H1 (cell line): ENCODE measurements around the gene PBX3. TPM values are rescaled to one million over a fixed set of nuclear protein-coding genes. Genes with fewer than 3 reads are reported as not detected.

ENCODE experiments used
- CTCF ChIA-PET: fragments of 300-600 bp; sonication (Branson Sonifier 250); formaldehyde crosslinking; loops from one replicate; lab custom pipeline; 2021; ENCODE audit not compliant: partially characterized antibody; lab: Charles Lee
- POLR2A ChIA-PET: fragments of 300-600 bp; sonication (Branson Sonifier 250); formaldehyde crosslinking; loops from one replicate; lab custom pipeline; 2021; ENCODE audit warnings: inconsistent platforms; ENCODE audit not compliant: partially characterized antibody; lab: Charles Lee
- DNase-seq, 2 experiments: peaks; one replicate each; pipeline versions ENCODE4 v3.0.0 to v3.0.0-alpha.2; 2010 to 2022; ENCODE audit warnings: low spot score in 2 of 2, low read depth in 1 of 2, mixed read lengths in 1 of 2
- FAIRE-seq: peaks from 2 replicates; lab custom pipeline; 2011; peaks lifted over from hg19 to GRCh38; lab: Jason Lieb, UNC
- H2AFZ ChIP-seq: 2 replicates; pipeline ENCODE4 v1.8.1; 2012; ENCODE audit warnings: low read length, inconsistent platforms
- H2AK5ac ChIP-seq: 2 replicates; pipeline ENCODE4 v1.6.1; 2013; ENCODE audit warnings: low read depth, low read length
- H2BK120ac ChIP-seq: replicated peaks from 2 replicates; pipeline ENCODE3; 2013; ENCODE audit warnings: low read depth, low read length, inconsistent platforms
- H2BK12ac ChIP-seq: 2 replicates; pipeline ENCODE4 v1.6.1; 2013; ENCODE audit warnings: low read depth, low read length
- H2BK15ac ChIP-seq: 2 replicates; pipeline ENCODE4 v1.6.1; 2013; ENCODE audit warnings: low read length
- H2BK20ac ChIP-seq: 2 replicates; pipeline ENCODE4 v1.6.1; 2013; ENCODE audit warnings: low read length
- H2BK5ac ChIP-seq: 2 replicates; pipeline ENCODE4 v1.6.1; 2013; ENCODE audit warnings: low read depth, low read length
- H3K14ac ChIP-seq: 2 replicates; pipeline ENCODE4 v1.6.1; 2013; ENCODE audit warnings: inconsistent platforms; ENCODE audit not compliant: insufficient read length
- H3K18ac ChIP-seq: 2 replicates; pipeline ENCODE4 v1.6.1; 2013; ENCODE audit warnings: low read length; ENCODE audit errors: extremely low read depth
- H3K23ac ChIP-seq: 2 replicates; pipeline ENCODE4 v1.6.1; 2013; ENCODE audit warnings: inconsistent platforms; ENCODE audit not compliant: insufficient read length
- H3K23me2 ChIP-seq: 2 replicates; pipeline ENCODE4 v1.6.1; 2013; ENCODE audit warnings: low read depth, low read length
- H3K27ac ChIP-seq: 2 replicates; pipeline ENCODE4 v1.6.1; 2011; ENCODE audit warnings: low read depth, low read length, inconsistent platforms
- H3K27me3 ChIP-seq, 4 experiments: replicated peaks in 1 of 4; 1 replicate in 1 of 4; 2 replicates in 3 of 4; pipeline versions ENCODE4 v1.6.1 to v1.8.1; 2011 to 2013; ENCODE audit warnings: low read length in 3 of 4, mild to moderate bottlenecking in 3 of 4, inconsistent platforms in 2 of 4, mixed read lengths in 2 of 4, moderate library complexity in 1 of 4; ENCODE audit not compliant: control insufficient read depth in 3 of 4, insufficient read depth in 3 of 4; ENCODE audit errors: extremely low read depth in 1 of 4
- H3K36me3 ChIP-seq, 4 experiments: 2 replicates each; pipeline versions ENCODE4 v1.6.1 to v1.8.1; 2011 to 2013; ENCODE audit warnings: mild to moderate bottlenecking in 4 of 4, low read length in 3 of 4, moderate library complexity in 2 of 4, control low read depth in 1 of 4, inconsistent platforms in 1 of 4; ENCODE audit not compliant: insufficient read depth in 4 of 4, control insufficient read depth in 2 of 4
- H3K4ac ChIP-seq: replicated peaks from 2 replicates; pipeline ENCODE3; 2013; ENCODE audit warnings: low read length, low read depth, mixed read lengths, inconsistent platforms; ENCODE audit not compliant: insufficient read length
- H3K4me1 ChIP-seq, 4 experiments: replicated peaks in 1 of 4; 1 replicate in 1 of 4; 2 replicates in 3 of 4; pipeline versions ENCODE4 v1.6.1 to v1.8.1; 2011 to 2013; ENCODE audit warnings: low read length in 3 of 4, inconsistent platforms in 2 of 4, mixed read lengths in 1 of 4; ENCODE audit not compliant: insufficient read depth in 4 of 4, control insufficient read depth in 3 of 4
- H3K4me2 ChIP-seq, 2 experiments: 2 replicates each; pipeline versions ENCODE4 v1.6.1 to v1.8.1; 2011 to 2013; ENCODE audit warnings: low read depth in 2 of 2, low read length in 2 of 2, control low read depth in 1 of 2, inconsistent platforms in 1 of 2, mild to moderate bottlenecking in 1 of 2; ENCODE audit not compliant: insufficient read depth in 1 of 2
- H3K4me3 ChIP-seq, 4 experiments: fragments of 200-600, 300-600 bp in 1 of 4; sonication (generic), shearing (Covaris generic), sonication (Bioruptor Twin) in 1 of 4; 2 replicates each; pipeline versions ENCODE4 v1.5.1 to v1.8.1; 2011 to 2016; ENCODE audit warnings: low read length in 4 of 4, low read depth in 3 of 4, control low read depth in 2 of 4, inconsistent platforms in 2 of 4, mild to moderate bottlenecking in 2 of 4, mixed read lengths in 1 of 4, moderate library complexity in 1 of 4; ENCODE audit not compliant: insufficient read depth in 2 of 4; ENCODE audit errors: extremely low read depth in 1 of 4
- H3K56ac ChIP-seq: replicated peaks from 2 replicates; pipeline ENCODE3; 2013; ENCODE audit warnings: low read depth, mild to moderate bottlenecking, mixed read lengths, low read length, inconsistent platforms; ENCODE audit not compliant: insufficient read length
- H3K79me1 ChIP-seq: 2 replicates; pipeline ENCODE4 v1.6.1; 2013; ENCODE audit warnings: low read depth, low read length, control low read depth
- H3K79me2 ChIP-seq, 2 experiments: 2 replicates each; pipeline versions ENCODE4 v1.6.1 to v1.8.1; 2012 to 2013; ENCODE audit warnings: low read length in 2 of 2, mild to moderate bottlenecking in 2 of 2, inconsistent platforms in 1 of 2; ENCODE audit not compliant: insufficient read depth in 2 of 2, control insufficient read depth in 1 of 2
- H3K9ac ChIP-seq, 4 experiments: replicated peaks in 1 of 4; 1 replicate in 1 of 4; 2 replicates in 3 of 4; pipeline versions ENCODE4 v1.6.1 to v1.8.1; 2011 to 2013; ENCODE audit warnings: low read depth in 3 of 4, low read length in 3 of 4, control low read depth in 2 of 4, mild to moderate bottlenecking in 2 of 4, moderate library complexity in 2 of 4, inconsistent platforms in 1 of 4; ENCODE audit errors: extremely low read depth in 1 of 4
- H3K9me3 ChIP-seq, 2 experiments: 2 replicates each; pipeline versions ENCODE4 v1.6.1 to v1.8.1; 2012 to 2013; ENCODE audit warnings: mild to moderate bottlenecking in 2 of 2, moderate library complexity in 2 of 2, control low read depth in 1 of 2, inconsistent platforms in 1 of 2, low read depth in 1 of 2, low read length in 1 of 2, mixed read lengths in 1 of 2; ENCODE audit not compliant: insufficient read depth in 2 of 2
- H4K20me1 ChIP-seq, 2 experiments: replicated peaks in 1 of 2; 2 replicates each; pipeline versions ENCODE3 to v1.8.1; 2011 to 2013; ENCODE audit warnings: inconsistent platforms in 2 of 2, low read length in 2 of 2, mild to moderate bottlenecking in 1 of 2; ENCODE audit not compliant: insufficient read depth in 2 of 2, control insufficient read depth in 1 of 2
- H4K5ac ChIP-seq: 2 replicates; pipeline ENCODE4 v1.6.1; 2013; ENCODE audit warnings: low read length, low read depth, mixed read lengths, inconsistent platforms; ENCODE audit not compliant: insufficient read length
- H4K8ac ChIP-seq: 2 replicates; pipeline ENCODE4 v1.8.0; 2013; ENCODE audit warnings: mild to moderate bottlenecking, moderate library complexity, low read length, inconsistent platforms; ENCODE audit not compliant: insufficient read depth; ENCODE audit errors: extremely low read depth
- H4K91ac ChIP-seq: replicated peaks from 2 replicates; pipeline ENCODE3; 2013; ENCODE audit warnings: low read length, mixed read lengths, inconsistent platforms; ENCODE audit not compliant: insufficient read length
- BACH1 ChIP-seq: IDR thresholded peaks from 2 replicates; pipeline ENCODE4 v1.6.1; 2012; ENCODE audit warnings: low read length, improper control_type of control experiment
- EZH2 ChIP-seq: fragments of 200-600 bp; sonication (generic); IDR thresholded peaks from 2 replicates; pipeline ENCODE4 v1.7.1; 2012; ENCODE audit warnings: low read depth, mild to moderate bottlenecking, moderate library complexity, low read length, inconsistent platforms; ENCODE audit not compliant: severe bottlenecking
- GTF2F1 ChIP-seq: IDR thresholded peaks from 2 replicates; pipeline ENCODE4 v1.6.1; 2012; ENCODE audit warnings: low read depth, low read length, improper control_type of control experiment, borderline replicate concordance
- KDM4A ChIP-seq: IDR thresholded peaks from one replicate; pipeline ENCODE4 v1.7.1; 2012; ENCODE audit warnings: low read depth, mild to moderate bottlenecking, moderate library complexity, low read length, inconsistent platforms; ENCODE audit not compliant: severe bottlenecking
- MAFK ChIP-seq: IDR thresholded peaks from 2 replicates; pipeline ENCODE4 v1.6.1; 2012; ENCODE audit warnings: low read depth, mild to moderate bottlenecking, improper control_type of control experiment, low read length
- PHF8 ChIP-seq: fragments of 200-600 bp; sonication (generic); conservative IDR thresholded peaks from 2 replicates; pipeline ENCODE4 v1.7.1; 2012; ENCODE audit warnings: low read depth, mild to moderate bottlenecking, inconsistent platforms, low read length, moderate library complexity
- RAD21 ChIP-seq, 2 experiments: IDR thresholded peaks in 1 of 2; conservative IDR thresholded peaks in 1 of 2; 2 replicates each; pipeline ENCODE4 v1.6.1; 2011; ENCODE audit warnings: low read depth in 2 of 2, low read length in 2 of 2, improper control_type of control experiment in 1 of 2, inconsistent platforms in 1 of 2, mild to moderate bottlenecking in 1 of 2, moderate library complexity in 1 of 2
- SRF ChIP-seq: IDR thresholded peaks from 2 replicates; pipeline ENCODE4 v1.6.1; 2011; ENCODE audit warnings: mild to moderate bottlenecking, low read depth, low read length, moderate library complexity
- TCF12 ChIP-seq: IDR thresholded peaks from 2 replicates; pipeline ENCODE4 v1.6.1; 2011; ENCODE audit warnings: low read depth, mild to moderate bottlenecking, low read length
- WGBS, 2 experiments: shearing (Covaris generic) in 1 of 2; methylation state at CpG; one replicate each; pipeline versions ENCODE4 v1.1.6 to v1.1.7; 2013 to 2015; ENCODE audit warnings: low lambda C conversion rate in 2 of 2, mixed read lengths in 2 of 2, inconsistent platforms in 1 of 2, low coverage in 1 of 2, missing lambda C conversion rate in 1 of 2; ENCODE audit not compliant: insufficient replicate concordance in 2 of 2, insufficient coverage in 1 of 2, insufficient read length in 1 of 2; ENCODE audit errors: extremely low coverage in 1 of 2, missing lambda C conversion rate in 1 of 2; 5-methylcytosine and 5-hydroxymethylcytosine counted together
- polyA plus RNA-seq, 7 experiments: library from polyadenylated mRNA; depleted of rRNA in 3 of 7; stranded (reverse) in 5 of 7; unstranded in 2 of 7; fragments of >200 nt in 5 of 7; fragments of 200-250 nt in 2 of 7; gene quantifications; 1 replicate in 5 of 7; 2 replicates in 1 of 7; 4 replicates in 1 of 7; pipeline versions ENCODE4 v1.2.1 to v1.2.3, GENCODE V29; 2011 to 2013; ENCODE audit warnings: missing spikeins in 2 of 7, mixed read lengths in 2 of 7
- total RNA-seq: library from RNA; stranded (reverse); fragmentation: NEBNext Ultra II Directional; extraction: Animal tissue kit (Norgen Biotek cat#: 25700); gene quantifications from 2 replicates; pipeline ENCODE4 v1.2.1, GENCODE V29; 2021

Gene PBX3
- total and polyA plus RNA-seq, 2 of the 8 experiments (the other 6 are each of a cell fraction or from before 2014, with no cell fraction given), result 22.7 to 44.3 TPM

DNA sequence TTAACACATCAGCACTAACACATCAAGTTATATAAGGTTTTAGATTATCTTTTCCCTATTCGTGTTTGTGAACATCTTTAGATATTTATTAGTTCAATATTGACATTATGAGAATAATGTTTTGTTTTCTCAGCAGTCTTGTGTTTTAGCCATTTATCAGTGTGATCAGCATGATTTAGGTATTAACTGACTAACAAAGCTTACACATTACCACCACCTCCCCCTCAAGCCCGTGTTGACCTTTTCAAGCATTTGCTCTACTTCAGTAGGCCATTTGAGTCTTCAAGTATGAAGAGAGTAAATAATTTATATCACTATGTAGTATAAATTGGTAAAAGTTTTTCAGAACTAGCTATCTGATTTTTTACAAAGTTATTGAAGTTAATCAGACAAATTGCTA, 6.9 kb downstream of the PBX3 start:
- FAIRE-seq, result no peak
- Histone ChIP-seq H3K4me1 (peaks cover 2 to 38% (median 14%) of the 10 kb centered on the region in 4 experiments; a peak in 5 of 7 replicates), H3K27me3 (no peaks in the 10 kb centered on the region), H3K56ac (no peak overlapping the region), H3K4me3 (no peak overlapping the region; a peak in 1 of 8 replicates), H3K79me2 (peaks cover 0 to 82% of the 10 kb centered on the region in 2 experiments; a peak in 3 of 4 replicates), H3K4me2 (peak overlapping the region in 1 of 2 experiments; percentile 18; a peak in 1 of 4 replicates), H3K27ac (no peak overlapping the region), H3K4ac (no peak overlapping the region), H2BK120ac (no peak overlapping the region), H2BK5ac (no peak overlapping the region), H3K18ac (no peak overlapping the region), H3K36me3 (peaks cover 0 to 33% (median 1%) of the 10 kb centered on the region in 4 experiments; a peak in 1 of 8 replicates), H2BK12ac (no peak overlapping the region), H3K9ac (no peak overlapping the region), H2BK15ac (no peak overlapping the region), H4K5ac (no peak overlapping the region), H4K20me1 (no peaks in the 10 kb centered on the region), H2AFZ (no peak overlapping the region), H4K8ac (no peak overlapping the region), H3K23ac (no peak overlapping the region), H2AK5ac (no peak overlapping the region), H2BK20ac (no peak overlapping the region), H3K9me3 (no peaks in the 10 kb centered on the region), H3K23me2 (no peaks in the 10 kb centered on the region), H4K91ac (no peak overlapping the region), H3K79me1 (no peaks in the 10 kb centered on the region), H3K14ac (no peak overlapping the region)
- ChIA-PET POLR2A (no interaction called here), CTCF (no interaction called here)
- TF ChIP-seq PHF8 (no peak), KDM4A (no peak), GTF2F1 (no peak), EZH2 (no peak), BACH1 (no peak), MAFK (no peak), RAD21 (IDR thresholded peaks at IDR 0.05 in 1 of 2, conservative IDR thresholded peaks at IDR 0.05 in 1 of 2; ENCODE audit: low read depth in 2 of 2, low read length in 2 of 2) (no peak), TCF12 (no peak), SRF (no peak)
- DNase-seq, result no peak
- WGBS, 2 experiments, result 40% methylated on average over 2 of the region's 2 CpGs; no CpG with 5 or more reads in 1 of the 2 experiments
